ENCODE results near the gene CPT2. TPM values are rescaled to one million over a fixed set of nuclear protein-coding genes. Genes with fewer than 3 reads are reported as not detected.
"Not testable (repeated sequence)": the region's sequence is repeated elsewhere in the genome, so short reads cannot be mapped to it uniquely, and the experiment has no call there.

The CPT2 gene
- total RNA-seq, 1 donor = 20.6 TPM

GRCh38 chr1:53182111-53182593 is 14.5 kb upstream of the CPT2 start:
- H3K4me1 ChIP-seq (ENCODE audit: insufficient read depth, low read length) = peaks cover 22% of the 10 kb centered on the region
- no peaks in the 10 kb centered on the region for H3K36me3 ChIP-seq (ENCODE audit: insufficient read depth, low read length)
- H3K4me3 ChIP-seq (ENCODE audit: insufficient read depth, low read length) = no peak overlapping the region
- no peaks in the 10 kb centered on the region for H3K9me3 ChIP-seq (ENCODE audit: low read depth, low read length)
- TF ChIP-seq CTCF (IDR thresholded peaks at IDR 0.05; ENCODE audit: extremely low read depth, low read depth, low read length) = peak; percentile 96
- no peaks in the 10 kb centered on the region for H3K79me2 ChIP-seq (ENCODE audit: insufficient read depth, low read length)
- peak overlapping the region; percentile 50 for H3K4me2 ChIP-seq (ENCODE audit: insufficient read depth, low read length)
- no peaks in the 10 kb centered on the region for H4K20me1 ChIP-seq (ENCODE audit: insufficient read depth, low read length)
- H3K27me3 ChIP-seq (ENCODE audit: insufficient read depth, low read length) = no peaks in the 10 kb centered on the region
- H2AFZ ChIP-seq (ENCODE audit: low read length) = peak overlapping the region; percentile 72
- H3K27ac ChIP-seq (ENCODE audit: low read depth, low read length) = peak overlapping the region; percentile 22
- peak; percentile 92 for DNase-seq (ENCODE audit: insufficient read length, low spot score, missing footprints)

- peak overlapping the region; percentile 50 for H3K4me2 ChIP-seq (ENCODE audit: insufficient read depth, low read length)
- no peak for DNase-seq (ENCODE audit: insufficient read length, low spot score, missing footprints)
- no peaks in the 10 kb centered on the region for H3K9me3 ChIP-seq (ENCODE audit: low read depth, low read length)
- H3K4me3 ChIP-seq (ENCODE audit: insufficient read depth, low read length) = no peak overlapping the region
- H2AFZ ChIP-seq (ENCODE audit: low read length) = peak overlapping the region; percentile 72
- H3K79me2 ChIP-seq (ENCODE audit: insufficient read depth, low read length) = no peaks in the 10 kb centered on the region
- no peak overlapping the region for H3K27ac ChIP-seq (ENCODE audit: low read depth, low read length)
- H4K20me1 ChIP-seq (ENCODE audit: insufficient read depth, low read length) = no peaks in the 10 kb centered on the region
- H3K4me1 ChIP-seq (ENCODE audit: insufficient read depth, low read length) = peaks cover 23% of the 10 kb centered on the region
- no peaks in the 10 kb centered on the region for H3K27me3 ChIP-seq (ENCODE audit: insufficient read depth, low read length)
- no peak for TF ChIP-seq CTCF (IDR thresholded peaks at IDR 0.05; ENCODE audit: extremely low read depth, low read depth, low read length)
- no peaks in the 10 kb centered on the region for H3K36me3 ChIP-seq (ENCODE audit: insufficient read depth, low read length)
These were observed 13.9 kb upstream of the CPT2 start for GRCh38 chr1:53182716-53183094.

GRCh38 chr1:53183095-53183990 is 13.3 kb upstream of the CPT2 start:
- DNase-seq (ENCODE audit: insufficient read length, low spot score, missing footprints) = no peak
- Histone ChIP-seq H4K20me1 (ENCODE audit: insufficient read depth, low read length) (no peaks in the 10 kb centered on the region), H3K9me3 (ENCODE audit: low read depth, low read length) (no peaks in the 10 kb centered on the region), H3K79me2 (ENCODE audit: insufficient read depth, low read length) (no peaks in the 10 kb centered on the region), H3K27ac (ENCODE audit: low read depth, low read length) (no peak overlapping the region), H3K4me2 (ENCODE audit: insufficient read depth, low read length) (no peak overlapping the region), H3K36me3 (ENCODE audit: insufficient read depth, low read length) (no peaks in the 10 kb centered on the region), H2AFZ (ENCODE audit: low read length) (peak overlapping the region; percentile 25), H3K4me3 (ENCODE audit: insufficient read depth, low read length) (no peak overlapping the region), H3K4me1 (ENCODE audit: insufficient read depth, low read length) (peaks cover 29% of the 10 kb centered on the region), H3K27me3 (ENCODE audit: insufficient read depth, low read length) (no peaks in the 10 kb centered on the region)
- no peak for TF ChIP-seq CTCF (IDR thresholded peaks at IDR 0.05; ENCODE audit: extremely low read depth, low read depth, low read length)

- not testable (repeated sequence) for H3K27ac ChIP-seq (ENCODE audit: low read depth, low read length); H2AFZ ChIP-seq (ENCODE audit: low read length); DNase-seq (ENCODE audit: insufficient read length, low spot score, missing footprints); H3K4me2 ChIP-seq (ENCODE audit: insufficient read depth, low read length); H3K4me3 ChIP-seq (ENCODE audit: insufficient read depth, low read length); H3K9me3 ChIP-seq (ENCODE audit: low read depth, low read length); H3K36me3 ChIP-seq (ENCODE audit: insufficient read depth, low read length); H3K79me2 ChIP-seq (ENCODE audit: insufficient read depth, low read length); H3K27me3 ChIP-seq (ENCODE audit: insufficient read depth, low read length); H4K20me1 ChIP-seq (ENCODE audit: insufficient read depth, low read length)
- peaks cover 18% of the 10 kb centered on the region for H3K4me1 ChIP-seq (ENCODE audit: insufficient read depth, low read length)
These were observed 10.7 kb upstream of the CPT2 start for GRCh38 chr1:53185955-53186297.
